ENCODE data around the gene NPIPA7.
"Not testable (repeated sequence)": the region's sequence is repeated elsewhere in the genome, so short reads cannot be mapped to it uniquely, and the experiment has no call there.

DNA sequence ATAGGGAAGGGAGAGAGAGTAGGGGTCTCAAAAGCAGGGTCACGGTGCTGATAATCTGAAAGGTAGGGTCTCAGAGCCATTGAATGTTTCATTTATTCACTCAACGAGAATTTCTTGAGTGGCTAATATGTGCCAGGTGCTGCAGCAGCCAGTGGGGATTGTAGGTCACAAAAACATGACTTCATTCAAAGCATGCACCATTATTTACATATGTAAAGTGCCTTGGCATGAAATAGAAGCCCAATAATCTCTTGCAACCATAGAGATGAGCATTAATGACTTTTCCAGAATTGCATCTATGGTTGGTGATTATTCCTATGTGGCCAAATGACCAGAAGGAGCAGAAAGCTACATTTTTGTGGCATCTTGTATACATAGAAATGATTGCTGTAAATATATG, 46.2 kb downstream of the NPIPA7 start:
- TF ChIP-seq, protein P1, sequence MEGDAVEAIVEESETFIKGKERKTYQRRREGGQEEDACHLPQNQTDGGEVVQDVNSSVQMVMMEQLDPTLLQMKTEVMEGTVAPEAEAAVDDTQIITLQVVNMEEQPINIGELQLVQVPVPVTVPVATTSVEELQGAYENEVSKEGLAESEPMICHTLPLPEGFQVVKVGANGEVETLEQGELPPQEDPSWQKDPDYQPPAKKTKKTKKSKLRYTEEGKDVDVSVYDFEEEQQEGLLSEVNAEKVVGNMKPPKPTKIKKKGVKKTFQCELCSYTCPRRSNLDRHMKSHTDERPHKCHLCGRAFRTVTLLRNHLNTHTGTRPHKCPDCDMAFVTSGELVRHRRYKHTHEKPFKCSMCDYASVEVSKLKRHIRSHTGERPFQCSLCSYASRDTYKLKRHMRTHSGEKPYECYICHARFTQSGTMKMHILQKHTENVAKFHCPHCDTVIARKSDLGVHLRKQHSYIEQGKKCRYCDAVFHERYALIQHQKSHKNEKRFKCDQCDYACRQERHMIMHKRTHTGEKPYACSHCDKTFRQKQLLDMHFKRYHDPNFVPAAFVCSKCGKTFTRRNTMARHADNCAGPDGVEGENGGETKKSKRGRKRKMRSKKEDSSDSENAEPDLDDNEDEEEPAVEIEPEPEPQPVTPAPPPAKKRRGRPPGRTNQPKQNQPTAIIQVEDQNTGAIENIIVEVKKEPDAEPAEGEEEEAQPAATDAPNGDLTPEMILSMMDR (conservative IDR thresholded peaks at IDR 0.05) = not testable (repeated sequence)
- TF ChIP-seq ZFX (IDR thresholded peaks at IDR 0.05) = not testable (repeated sequence)

Measured in C4-2B (cell line).